G401.6 (cell line): ENCODE data around the gene EPHA1.

ENCODE experiments used
- FAIRE-seq: peaks from 2 replicates; lab custom pipeline; 2012; peaks lifted over from hg19 to GRCh38; lab: Jason Lieb, UNC

EPHA1 gene

GRCh38 chr7:143346018-143346417 is 62.6 kb downstream of the EPHA1 start:
- FAIRE-seq, result no peak

- FAIRE-seq, result no peak
Observed at GRCh38 chr7:143345428-143345900, 63.2 kb downstream of the EPHA1 start.

- no peak for FAIRE-seq
Observed at GRCh38 chr7:143343596-143343995, 65.1 kb downstream of the EPHA1 start.

GRCh38 chr7:143341842-143342241 is 66.8 kb downstream of the EPHA1 start:
- FAIRE-seq, result no peak
